Neural progenitor cell (in vitro differentiated cells): ENCODE measurements around the gene TOMM70. TPM values are rescaled to one million over a fixed set of nuclear protein-coding genes. Genes with fewer than 3 reads are reported as not detected.

Source experiments
- DNase-seq: peaks from one replicate; pipeline ENCODE4 v3.0.0-alpha.2; 2016; ENCODE audit warnings: low spot score
- H2AFZ ChIP-seq: fragments of 200-600 bp; sonication (generic); replicated peaks from 2 replicates; pipeline ENCODE4 v1.6.1; 2016; ENCODE audit warnings: antibody characterized with exemption
- H3F3A ChIP-seq: fragments of 200-600 bp; sonication (generic); 2 replicates; pipeline ENCODE4 v1.6.1; 2016; ENCODE audit warnings: antibody characterized with exemption, low read depth
- H3K27ac ChIP-seq: fragments of 200-600 bp; sonication (generic); 2 replicates; pipeline ENCODE4 v1.5.1; 2016; ENCODE audit warnings: mild to moderate bottlenecking
- H3K27me3 ChIP-seq: fragments of 200-600 bp; sonication (generic); 2 replicates; pipeline ENCODE4 v1.6.1; 2016; ENCODE audit warnings: mild to moderate bottlenecking, moderate library complexity
- H3K36me3 ChIP-seq: fragments of 200-600 bp; sonication (generic); 2 replicates; pipeline ENCODE4 v1.5.1; 2016
- H3K4me1 ChIP-seq: fragments of 200-600 bp; sonication (generic); 2 replicates; pipeline ENCODE4 v1.6.1; 2016; ENCODE audit warnings: mixed run types
- H3K4me2 ChIP-seq: fragments of 200-600 bp; sonication (generic); 2 replicates; pipeline ENCODE4 v1.6.1; 2016
- H3K4me3 ChIP-seq: fragments of 200-600 bp; sonication (generic); 2 replicates; pipeline ENCODE4 v1.5.1; 2016
- H3K79me2 ChIP-seq: fragments of 200-600 bp; sonication (generic); 2 replicates; pipeline ENCODE4 v1.6.1; 2016; ENCODE audit warnings: low read depth
- H3K9ac ChIP-seq: fragments of 200-600 bp; sonication (generic); 2 replicates; pipeline ENCODE4 v1.6.1; 2016
- H3K9me3 ChIP-seq: fragments of 200-600 bp; sonication (generic); 2 replicates; pipeline ENCODE4 v1.5.1; 2016; ENCODE audit warnings: low read depth
- H4K20me1 ChIP-seq: fragments of 200-600 bp; sonication (generic); 2 replicates; pipeline ENCODE4 v1.6.1; 2016; ENCODE audit warnings: low read depth
- H3K27ac Mint-ChIP-seq: 3 replicates; pipeline ENCODE4 v1.8.0; 2021; ENCODE audit warnings: mixed read lengths
- H3K27me3 Mint-ChIP-seq: 2 replicates; pipeline ENCODE4 v1.8.0; 2022; ENCODE audit warnings: low read depth, mild to moderate bottlenecking, inconsistent platforms, moderate library complexity, mixed read lengths; ENCODE audit not compliant: insufficient read depth
- H3K36me3 Mint-ChIP-seq: 3 replicates; pipeline ENCODE4 v1.8.0; 2021; ENCODE audit warnings: mixed read lengths
- H3K4me1 Mint-ChIP-seq: 3 replicates; pipeline ENCODE4 v1.8.0; 2021; ENCODE audit warnings: mixed read lengths
- H3K4me3 Mint-ChIP-seq: 3 replicates; pipeline ENCODE4 v1.8.0; 2021; ENCODE audit warnings: mild to moderate bottlenecking, moderate library complexity, mixed read lengths
- H3K9me3 Mint-ChIP-seq: 3 replicates; pipeline ENCODE4 v1.8.0; 2020; ENCODE audit warnings: mixed read lengths
- EZH2 ChIP-seq: fragments of 200-600 bp; sonication (generic); IDR thresholded peaks from 2 replicates; pipeline ENCODE4 v1.6.1; 2017; ENCODE audit warnings: antibody characterized with exemption, mild to moderate bottlenecking, moderate library complexity
- EZH2phosphoT487 ChIP-seq: fragments of 200-600 bp; sonication (generic); IDR thresholded peaks from 2 replicates; pipeline ENCODE4 v1.6.1; 2017; ENCODE audit warnings: antibody characterized with exemption
- total RNA-seq: library from RNA; depleted of rRNA; stranded (reverse); fragments of >200 nt; gene quantifications from 2 replicates; pipeline ENCODE4 v1.2.3, GENCODE V29; 2015; ENCODE audit warnings: low replicate concordance
- TF ChIP-seq, protein P1 (sequence below): fragments of 200-600 bp; sonication (generic); IDR thresholded peaks from 2 replicates; pipeline ENCODE4 v1.5.1; 2017; ENCODE audit warnings: antibody characterized with exemption, mild to moderate bottlenecking

Gene TOMM70
- total RNA-seq, 1 donor from 2014 or later = 58.5 TPM

DNA sequence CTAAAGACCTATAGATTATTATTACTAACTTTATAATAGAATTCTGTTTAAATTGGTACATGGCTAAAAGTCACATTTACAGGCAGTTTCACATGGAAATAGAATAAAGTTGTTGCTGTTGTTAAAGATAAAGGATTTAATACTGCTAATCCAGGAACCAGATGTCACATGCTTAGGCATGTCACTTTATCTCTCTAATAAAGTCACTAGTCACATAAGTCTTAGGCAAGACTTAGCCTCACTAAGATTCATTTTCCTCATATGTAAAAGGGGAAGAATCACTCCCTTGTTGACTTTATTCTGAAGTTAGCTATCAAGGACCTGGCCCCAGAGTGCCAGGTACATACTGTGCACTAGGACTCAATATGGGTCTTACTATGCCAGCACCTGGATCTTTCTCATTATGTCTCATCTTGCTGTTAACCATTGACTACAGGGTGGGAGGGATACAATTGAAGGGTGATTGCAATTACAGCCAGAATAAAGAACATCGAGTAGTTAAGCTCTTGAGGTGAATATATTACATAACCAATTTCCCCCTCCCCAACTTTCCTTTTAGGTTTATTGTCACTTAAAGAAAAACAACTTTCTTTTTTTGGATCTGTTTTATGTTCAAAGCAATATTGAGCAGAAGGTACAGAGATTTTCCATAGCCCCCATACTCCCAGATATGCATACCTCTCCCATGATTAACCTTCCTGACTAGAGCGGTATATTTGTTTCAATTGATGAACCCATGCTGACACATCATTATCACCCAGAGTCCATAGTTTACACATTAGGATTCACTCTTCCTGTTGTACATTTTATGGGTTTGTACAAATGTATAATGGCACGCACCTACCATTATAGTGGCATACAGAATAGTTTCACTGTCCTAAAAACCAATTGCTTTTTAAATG is 37.1 kb upstream of the TOMM70 start:
- no peak for DNase-seq
- no peak overlapping the region for H3K4me3 ChIP-seq
- H2AFZ ChIP-seq = no peak overlapping the region
- TF ChIP-seq EZH2 = no peak
- TF ChIP-seq EZH2phosphoT487 = no peak
- TF ChIP-seq, protein P1, sequence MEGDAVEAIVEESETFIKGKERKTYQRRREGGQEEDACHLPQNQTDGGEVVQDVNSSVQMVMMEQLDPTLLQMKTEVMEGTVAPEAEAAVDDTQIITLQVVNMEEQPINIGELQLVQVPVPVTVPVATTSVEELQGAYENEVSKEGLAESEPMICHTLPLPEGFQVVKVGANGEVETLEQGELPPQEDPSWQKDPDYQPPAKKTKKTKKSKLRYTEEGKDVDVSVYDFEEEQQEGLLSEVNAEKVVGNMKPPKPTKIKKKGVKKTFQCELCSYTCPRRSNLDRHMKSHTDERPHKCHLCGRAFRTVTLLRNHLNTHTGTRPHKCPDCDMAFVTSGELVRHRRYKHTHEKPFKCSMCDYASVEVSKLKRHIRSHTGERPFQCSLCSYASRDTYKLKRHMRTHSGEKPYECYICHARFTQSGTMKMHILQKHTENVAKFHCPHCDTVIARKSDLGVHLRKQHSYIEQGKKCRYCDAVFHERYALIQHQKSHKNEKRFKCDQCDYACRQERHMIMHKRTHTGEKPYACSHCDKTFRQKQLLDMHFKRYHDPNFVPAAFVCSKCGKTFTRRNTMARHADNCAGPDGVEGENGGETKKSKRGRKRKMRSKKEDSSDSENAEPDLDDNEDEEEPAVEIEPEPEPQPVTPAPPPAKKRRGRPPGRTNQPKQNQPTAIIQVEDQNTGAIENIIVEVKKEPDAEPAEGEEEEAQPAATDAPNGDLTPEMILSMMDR = no peak
- H3K9ac ChIP-seq = no peak overlapping the region
- no peaks in the 10 kb centered on the region for H3F3A ChIP-seq
- H3K4me1 Mint-ChIP-seq = no peaks in the 10 kb centered on the region
- peaks cover 12% of the 10 kb centered on the region for H3K9me3 Mint-ChIP-seq
- H3K36me3 ChIP-seq = no peaks in the 10 kb centered on the region
- H3K27ac Mint-ChIP-seq = no peak overlapping the region
- H4K20me1 ChIP-seq = no peaks in the 10 kb centered on the region
- no peaks in the 10 kb centered on the region for H3K4me1 ChIP-seq
- no peak overlapping the region for H3K4me2 ChIP-seq
- H3K9me3 ChIP-seq = no peaks in the 10 kb centered on the region
- H3K4me3 Mint-ChIP-seq = no peak overlapping the region
- no peaks in the 10 kb centered on the region for H3K27me3 ChIP-seq
- no peak overlapping the region for H3K27ac ChIP-seq
- H3K79me2 ChIP-seq = no peaks in the 10 kb centered on the region
- peaks cover 31% of the 10 kb centered on the region for H3K36me3 Mint-ChIP-seq
- H3K27me3 Mint-ChIP-seq = no peaks in the 10 kb centered on the region

DNA sequence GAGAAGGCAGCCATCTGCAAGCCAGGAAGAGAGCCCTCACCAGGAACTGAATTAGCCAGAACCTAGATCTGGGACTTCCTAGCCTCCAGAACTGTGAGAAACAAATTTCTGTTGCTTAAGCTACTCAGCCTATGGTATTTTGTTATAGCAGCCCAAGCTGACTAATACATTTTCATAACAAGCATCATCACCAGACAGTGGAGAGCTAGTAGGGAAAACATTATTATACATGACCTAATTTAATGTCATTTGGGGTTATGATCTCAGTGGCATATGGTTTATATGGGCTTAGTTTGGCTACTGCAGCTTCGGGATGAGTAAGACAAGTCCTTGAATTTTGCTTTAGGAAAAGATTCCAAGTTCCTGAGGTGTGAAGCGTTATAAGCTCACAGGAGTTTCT is 36.1 kb upstream of the TOMM70 start:
- Histone ChIP-seq H3K27ac (no peak overlapping the region), H3F3A (no peaks in the 10 kb centered on the region), H3K79me2 (no peaks in the 10 kb centered on the region), H3K4me1 (no peaks in the 10 kb centered on the region), H3K9me3 (no peaks in the 10 kb centered on the region), H3K36me3 (no peaks in the 10 kb centered on the region), H2AFZ (no peak overlapping the region), H3K4me2 (no peak overlapping the region), H4K20me1 (no peaks in the 10 kb centered on the region), H3K27me3 (no peaks in the 10 kb centered on the region), H3K9ac (no peak overlapping the region), H3K4me3 (no peak overlapping the region)
- Mint-ChIP-seq H3K36me3 (peaks cover 27% of the 10 kb centered on the region), H3K27me3 (no peaks in the 10 kb centered on the region), H3K27ac (no peak overlapping the region), H3K4me1 (no peaks in the 10 kb centered on the region), H3K9me3 (peaks cover 6% of the 10 kb centered on the region), H3K4me3 (no peak overlapping the region)
- no peak for DNase-seq
- TF ChIP-seq, protein P1 = no peak
- TF ChIP-seq EZH2 (no peak), EZH2phosphoT487 (no peak)

DNA sequence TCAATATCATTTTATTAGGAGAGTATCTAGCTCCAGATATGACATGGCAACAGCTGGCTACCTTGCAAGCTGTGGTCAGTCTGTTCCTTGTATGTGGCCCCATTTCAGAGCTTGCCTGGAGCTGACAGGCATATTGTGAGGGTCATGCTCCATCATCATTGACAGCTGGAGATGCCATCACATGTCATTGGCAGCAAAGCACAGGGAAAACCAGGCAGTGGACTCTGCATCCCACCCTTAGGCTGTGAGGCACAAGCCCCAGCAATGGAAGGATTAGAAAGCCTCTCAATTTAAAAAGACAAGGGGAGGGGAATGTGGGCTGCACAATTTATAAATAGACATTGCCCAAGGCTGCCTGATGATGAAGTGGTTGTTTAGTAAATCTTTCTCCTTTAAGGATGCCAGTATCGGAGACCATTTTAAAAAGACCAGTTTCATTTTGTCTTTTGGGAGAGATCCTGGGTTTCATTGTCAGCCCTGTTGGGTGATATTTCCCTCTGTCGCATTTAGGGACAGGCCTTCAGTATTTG is 28.4 kb upstream of the TOMM70 start:
- no peaks in the 10 kb centered on the region for H3K4me1 Mint-ChIP-seq
- H3K27ac ChIP-seq = no peak overlapping the region
- H3K9me3 ChIP-seq = no peaks in the 10 kb centered on the region
- no peak overlapping the region for H2AFZ ChIP-seq
- H3K4me1 ChIP-seq = peaks cover 20% of the 10 kb centered on the region
- H3K36me3 ChIP-seq = no peaks in the 10 kb centered on the region
- H3K79me2 ChIP-seq = no peaks in the 10 kb centered on the region
- no peak overlapping the region for H3K4me2 ChIP-seq
- no peak overlapping the region for H3K4me3 Mint-ChIP-seq
- TF ChIP-seq EZH2phosphoT487 = no peak
- TF ChIP-seq, protein P1 = no peak
- TF ChIP-seq EZH2 = no peak
- H3F3A ChIP-seq = peaks cover 3% of the 10 kb centered on the region
- H3K27me3 ChIP-seq = no peaks in the 10 kb centered on the region
- no peak overlapping the region for H3K9ac ChIP-seq
- H3K27ac Mint-ChIP-seq = no peak overlapping the region
- peaks cover 2% of the 10 kb centered on the region for H3K9me3 Mint-ChIP-seq
- H3K4me3 ChIP-seq = no peak overlapping the region
- no peaks in the 10 kb centered on the region for H4K20me1 ChIP-seq
- no peak for DNase-seq
- H3K27me3 Mint-ChIP-seq = peaks cover 2% of the 10 kb centered on the region
- peaks cover 14% of the 10 kb centered on the region for H3K36me3 Mint-ChIP-seq
